ENCODE data around the gene MMUT. TPM values are rescaled to one million over a fixed set of nuclear protein-coding genes. Genes with fewer than 3 reads are reported as not detected.
A peak's percentile ranks its signal among the peaks of the same experiment; 100 is the strongest.

Gene MMUT
- total RNA-seq (10 to 100 TPM; 17.3 to 26.8 TPM), polyA plus RNA-seq (ENCODE audit: insufficient read depth, low read depth, low replicate concordance) (22.6 TPM)
- long read RNA-seq, donor 1, transcript MUT-201 (13 exons, 3,749 nt) = major isoform, 9 of 42 reads
- long read RNA-seq, donor 1, partial matches to known transcripts = 33 of 42 reads
- long read RNA-seq, donor 1, other reads (novel, unspliced or antisense) = 0 of 42 reads
- long read RNA-seq, donor 2, transcript MUT-201 (13 exons, 3,749 nt) = major isoform, 14 of 30 reads
- long read RNA-seq, donor 2, partial matches to known transcripts = 16 of 30 reads
- long read RNA-seq, donor 2, other reads (novel, unspliced or antisense) = 0 of 30 reads

DNA sequence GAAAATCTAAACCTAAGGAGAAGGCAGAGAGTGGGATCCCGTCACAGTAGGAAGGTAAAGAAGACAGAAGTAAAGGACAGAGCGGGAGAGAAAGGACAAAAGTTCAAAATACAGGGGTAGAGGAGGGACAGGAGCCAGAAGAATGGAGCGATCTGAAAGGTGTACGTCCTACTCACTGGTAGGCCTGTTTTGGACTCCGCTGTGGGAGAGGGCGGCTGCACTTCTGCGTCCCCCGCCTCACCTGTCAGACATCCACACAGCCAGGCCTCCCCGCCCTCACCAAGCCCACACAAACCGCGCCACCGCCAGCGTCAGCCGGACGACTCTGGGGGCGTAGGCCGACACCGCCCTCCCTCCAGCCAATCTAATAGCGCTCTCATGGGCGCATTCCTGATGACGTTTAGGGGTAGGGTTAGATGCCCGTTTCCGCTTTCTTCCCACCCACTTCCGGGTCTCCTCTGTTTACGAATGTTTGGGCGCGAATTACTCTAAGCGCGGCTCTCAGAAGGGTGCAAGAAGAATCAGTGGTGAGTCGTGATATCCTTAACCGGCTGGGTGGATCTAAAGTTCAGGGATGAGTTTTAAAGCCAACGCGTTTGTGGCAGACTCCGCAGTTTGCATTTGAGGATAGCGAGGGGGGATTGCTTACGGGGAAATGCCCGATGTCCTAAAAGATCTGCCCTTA is at the start of gene MMUT, which contains the start of gene CENPQ:
Gene MMUT, minus strand, starts transcription at position 327 of the 685 bp plus-strand sequence. CDS start 3,787 bp downstream, outside the sequence.
Gene CENPQ, plus strand, starts transcription at position 444 of the 685 bp plus-strand sequence. CDS start 6,807 bp downstream, outside the sequence.
- H3K27ac ChIP-seq = peak within 1 kb of the TSS; percentile 64 to 85
- TF ChIP-seq, protein P1, sequence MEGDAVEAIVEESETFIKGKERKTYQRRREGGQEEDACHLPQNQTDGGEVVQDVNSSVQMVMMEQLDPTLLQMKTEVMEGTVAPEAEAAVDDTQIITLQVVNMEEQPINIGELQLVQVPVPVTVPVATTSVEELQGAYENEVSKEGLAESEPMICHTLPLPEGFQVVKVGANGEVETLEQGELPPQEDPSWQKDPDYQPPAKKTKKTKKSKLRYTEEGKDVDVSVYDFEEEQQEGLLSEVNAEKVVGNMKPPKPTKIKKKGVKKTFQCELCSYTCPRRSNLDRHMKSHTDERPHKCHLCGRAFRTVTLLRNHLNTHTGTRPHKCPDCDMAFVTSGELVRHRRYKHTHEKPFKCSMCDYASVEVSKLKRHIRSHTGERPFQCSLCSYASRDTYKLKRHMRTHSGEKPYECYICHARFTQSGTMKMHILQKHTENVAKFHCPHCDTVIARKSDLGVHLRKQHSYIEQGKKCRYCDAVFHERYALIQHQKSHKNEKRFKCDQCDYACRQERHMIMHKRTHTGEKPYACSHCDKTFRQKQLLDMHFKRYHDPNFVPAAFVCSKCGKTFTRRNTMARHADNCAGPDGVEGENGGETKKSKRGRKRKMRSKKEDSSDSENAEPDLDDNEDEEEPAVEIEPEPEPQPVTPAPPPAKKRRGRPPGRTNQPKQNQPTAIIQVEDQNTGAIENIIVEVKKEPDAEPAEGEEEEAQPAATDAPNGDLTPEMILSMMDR (IDR thresholded peaks at IDR 0.05) = no peak
- no peak for TF ChIP-seq POLR2A (IDR thresholded peaks at IDR 0.05)
- peak; percentile 98 for DNase-seq
- peak within 1 kb of the TSS; percentile 64 to 91 for H3K4me3 ChIP-seq
- no peaks in the 10 kb centered on the region for H3K9me3 ChIP-seq
- peaks cover 13% of the 10 kb centered on the region for H3K4me1 ChIP-seq
- H3K27me3 ChIP-seq = no peaks in the 10 kb centered on the region
- intact Hi-C loops (cut with DNase I; ENCODE audit: low total_unique reads) = no loop called here
- WGBS, 2 donors = 0 to 1% methylated on average over 23 to 37 of the region's 37 CpGs
- no peaks in the 10 kb centered on the region for H3K36me3 ChIP-seq (ENCODE audit: low read depth, missing control alignments)

DNA sequence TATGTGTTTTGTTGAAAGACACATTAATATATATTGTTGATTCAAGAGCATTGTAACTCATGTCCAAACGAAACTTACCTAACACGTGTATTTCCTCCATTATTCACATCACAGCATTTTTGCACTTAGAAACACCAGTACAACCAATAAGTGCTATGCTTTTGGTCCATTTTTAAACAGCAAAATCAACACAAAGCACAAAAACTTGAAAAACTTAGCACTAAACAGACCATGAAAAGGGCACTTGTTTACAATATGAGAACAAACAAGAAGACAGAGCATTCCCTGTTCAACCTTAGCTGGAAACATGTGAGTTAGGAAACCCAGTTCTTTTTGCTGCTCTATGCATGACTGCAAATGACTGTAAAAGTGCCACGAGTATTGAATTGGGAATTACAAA is 46.3 kb upstream of the MMUT start:
- Histone ChIP-seq H3K4me3 (no peak overlapping the region), H3K9me3 (no peaks in the 10 kb centered on the region), H3K36me3 (ENCODE audit: low read depth, missing control alignments) (no peaks in the 10 kb centered on the region), H3K4me1 (no peaks in the 10 kb centered on the region), H3K27ac (no peak overlapping the region), H3K27me3 (no peaks in the 10 kb centered on the region)
- 72 to 87% methylated on average over 3 of the region's 3 CpGs for WGBS, 2 donors
- no peak for TF ChIP-seq POLR2A (IDR thresholded peaks at IDR 0.05)
- TF ChIP-seq, protein P1 (IDR thresholded peaks at IDR 0.05) = no peak
- no peak for DNase-seq
- intact Hi-C loops (cut with DNase I; ENCODE audit: low total_unique reads) = no loop called here

DNA sequence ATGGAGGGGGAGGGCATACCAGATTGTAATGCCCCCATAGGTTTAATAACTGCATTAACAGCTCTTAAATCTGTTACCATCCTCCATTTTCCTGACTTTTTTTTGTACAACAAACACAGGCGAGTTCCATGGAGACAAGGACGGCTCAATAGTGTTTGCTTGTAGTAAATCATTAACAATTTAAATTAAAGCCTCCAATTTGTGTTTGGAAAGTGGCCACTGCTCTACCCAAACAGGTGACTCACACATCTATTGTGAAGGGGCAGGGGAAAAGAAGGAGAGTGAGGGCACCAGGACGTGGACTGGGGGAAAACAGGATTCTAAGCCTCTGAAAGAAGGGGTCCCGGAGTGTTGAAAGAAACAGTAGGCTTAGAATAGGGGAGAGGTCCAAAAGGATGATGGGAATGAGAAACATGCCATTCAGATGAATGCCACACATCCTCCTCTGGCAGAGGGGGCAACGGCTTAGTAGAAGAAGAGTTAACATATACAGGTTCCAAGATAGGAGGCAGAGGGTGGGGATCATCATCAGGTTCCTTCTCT is 43.6 kb upstream of the MMUT start:
- no peak for TF ChIP-seq POLR2A (IDR thresholded peaks at IDR 0.05)
- TF ChIP-seq, protein P1 (IDR thresholded peaks at IDR 0.05) = no peak
- Histone ChIP-seq H3K9me3 (no peaks in the 10 kb centered on the region), H3K36me3 (ENCODE audit: low read depth, missing control alignments) (no peaks in the 10 kb centered on the region), H3K4me3 (no peak overlapping the region), H3K4me1 (no peaks in the 10 kb centered on the region), H3K27me3 (no peaks in the 10 kb centered on the region), H3K27ac (no peak overlapping the region)
- 87 to 88% methylated on average over 5 of the region's 5 CpGs for WGBS, 2 donors
- DNase-seq = no peak
- intact Hi-C loops (cut with DNase I; ENCODE audit: low total_unique reads) = no loop called here

DNA sequence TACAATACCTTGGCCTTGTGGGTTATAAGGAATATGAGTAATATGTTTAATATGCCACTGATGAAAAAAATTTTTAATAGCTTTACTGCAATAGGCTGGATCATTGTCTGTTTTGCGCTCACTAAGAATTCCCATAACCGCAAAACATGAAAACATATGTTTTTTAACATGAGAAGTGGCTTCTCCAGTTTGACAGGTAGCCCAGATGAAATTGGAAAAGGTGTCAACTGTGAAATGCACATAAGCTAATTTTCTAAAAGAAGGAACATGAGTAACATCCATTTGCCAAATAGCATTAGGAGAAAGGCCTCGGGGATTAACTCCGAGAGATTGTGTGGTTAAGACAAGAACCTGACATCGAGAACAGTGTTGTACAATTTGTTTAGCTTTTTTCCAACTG is 41.6 kb upstream of the MMUT start:
- no peaks in the 10 kb centered on the region for H3K9me3 ChIP-seq
- WGBS, 2 donors = 83 to 95% methylated on average over 5 of the region's 5 CpGs
- no peaks in the 10 kb centered on the region for H3K27me3 ChIP-seq
- no peak overlapping the region for H3K4me3 ChIP-seq
- no peak overlapping the region for H3K27ac ChIP-seq
- no peak for DNase-seq
- no peaks in the 10 kb centered on the region for H3K4me1 ChIP-seq
- no peak for TF ChIP-seq POLR2A (IDR thresholded peaks at IDR 0.05)
- TF ChIP-seq, protein P1 (IDR thresholded peaks at IDR 0.05) = no peak
- intact Hi-C loops (cut with DNase I; ENCODE audit: low total_unique reads) = no loop called here
- H3K36me3 ChIP-seq (ENCODE audit: low read depth, missing control alignments) = no peaks in the 10 kb centered on the region

All from testis (tissue), 5 donors.